ENCODE data around the gene CDK3.
"Not testable (repeated sequence)": the region's sequence is repeated elsewhere in the genome, so short reads cannot be mapped to it uniquely, and the experiment has no call there.

DNA sequence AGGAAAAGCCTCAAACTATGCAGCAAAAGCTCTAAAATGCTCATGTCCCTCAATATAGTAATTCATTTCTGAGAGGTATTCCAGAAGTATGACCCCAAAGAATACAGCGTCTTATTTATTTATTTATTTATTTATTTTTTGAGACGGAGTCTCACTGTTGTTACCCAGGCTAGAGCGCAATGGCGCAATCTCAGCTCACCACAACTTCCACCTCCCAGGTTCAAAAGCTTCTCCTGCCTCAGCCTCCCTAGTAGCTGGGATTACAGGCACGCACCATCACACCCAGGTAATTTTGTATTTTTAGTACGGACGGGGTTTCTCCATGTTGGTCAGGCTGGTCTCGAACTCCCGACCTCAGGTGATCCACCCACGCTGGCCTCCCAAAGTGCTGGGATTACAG, 31.6 kb upstream of the CDK3 start:
- not testable (repeated sequence) for TF ChIP-seq EZH2 (IDR thresholded peaks at IDR 0.05); POLR2AphosphoS5 (IDR thresholded peaks at IDR 0.05; ENCODE audit: borderline replicate concordance, low read depth, low read length)

Measured in SK-N-MC (cell line).